Measurements from ENCODE around the gene ITFG1.
"Not testable (repeated sequence)": the region's sequence is repeated elsewhere in the genome, so short reads cannot be mapped to it uniquely, and the experiment has no call there.

Gene ITFG1

DNA sequence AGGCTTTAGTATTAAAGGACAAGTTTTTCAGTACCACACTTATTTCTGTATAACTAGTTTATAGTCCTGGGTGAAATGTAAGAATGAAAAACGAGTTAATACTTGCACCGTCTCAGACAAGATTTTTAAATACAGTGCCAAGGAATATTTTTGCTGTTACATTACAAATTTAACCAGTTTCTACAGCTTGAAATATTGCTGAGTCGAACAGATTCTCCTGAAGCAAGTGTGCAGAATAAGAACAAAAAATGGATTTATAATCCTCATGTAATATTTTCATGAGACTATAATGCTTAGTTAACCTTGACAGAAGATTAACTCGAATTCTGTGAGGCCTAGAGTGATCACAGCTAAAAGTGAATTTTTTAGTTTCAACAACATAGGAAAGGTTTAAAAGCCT, 320.2 kb downstream of the ITFG1 start:
- TF ChIP-seq, protein P1, sequence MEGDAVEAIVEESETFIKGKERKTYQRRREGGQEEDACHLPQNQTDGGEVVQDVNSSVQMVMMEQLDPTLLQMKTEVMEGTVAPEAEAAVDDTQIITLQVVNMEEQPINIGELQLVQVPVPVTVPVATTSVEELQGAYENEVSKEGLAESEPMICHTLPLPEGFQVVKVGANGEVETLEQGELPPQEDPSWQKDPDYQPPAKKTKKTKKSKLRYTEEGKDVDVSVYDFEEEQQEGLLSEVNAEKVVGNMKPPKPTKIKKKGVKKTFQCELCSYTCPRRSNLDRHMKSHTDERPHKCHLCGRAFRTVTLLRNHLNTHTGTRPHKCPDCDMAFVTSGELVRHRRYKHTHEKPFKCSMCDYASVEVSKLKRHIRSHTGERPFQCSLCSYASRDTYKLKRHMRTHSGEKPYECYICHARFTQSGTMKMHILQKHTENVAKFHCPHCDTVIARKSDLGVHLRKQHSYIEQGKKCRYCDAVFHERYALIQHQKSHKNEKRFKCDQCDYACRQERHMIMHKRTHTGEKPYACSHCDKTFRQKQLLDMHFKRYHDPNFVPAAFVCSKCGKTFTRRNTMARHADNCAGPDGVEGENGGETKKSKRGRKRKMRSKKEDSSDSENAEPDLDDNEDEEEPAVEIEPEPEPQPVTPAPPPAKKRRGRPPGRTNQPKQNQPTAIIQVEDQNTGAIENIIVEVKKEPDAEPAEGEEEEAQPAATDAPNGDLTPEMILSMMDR (IDR thresholded peaks at IDR 0.05; ENCODE audit: borderline replicate concordance, insufficient read depth, low read depth, low read length) = no peak
- no peak overlapping the region for H3K4me3 ChIP-seq (ENCODE audit: low read depth, low read length)

DNA sequence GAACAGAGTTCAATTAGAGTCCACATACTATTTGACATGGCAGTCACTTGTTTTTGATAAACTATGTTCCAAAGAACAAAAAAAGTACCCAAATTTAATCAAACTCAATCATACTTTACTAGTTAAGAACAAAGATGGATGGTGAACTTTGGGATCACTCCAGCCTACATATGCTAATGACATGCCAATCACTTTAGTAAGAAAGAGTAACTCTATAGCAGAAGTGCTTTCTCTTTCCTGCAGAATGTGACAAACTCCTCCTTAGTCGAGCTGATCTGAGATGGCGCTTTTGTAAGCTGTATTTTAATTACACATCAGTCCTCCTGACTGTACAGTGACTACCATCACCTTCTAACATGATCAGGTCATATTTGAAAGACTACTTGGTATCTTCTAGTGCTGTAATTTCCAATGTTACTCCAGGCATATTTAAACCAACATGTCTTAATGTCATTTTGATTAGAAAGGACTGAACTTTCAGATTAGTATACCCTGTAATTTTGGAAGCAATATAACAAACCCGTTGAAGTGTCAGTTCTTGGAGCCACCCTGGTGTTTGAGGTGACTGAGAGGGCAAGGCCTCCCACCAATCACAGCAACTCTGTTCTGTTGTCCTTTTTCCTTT, 321.2 kb downstream of the ITFG1 start:
- H3K4me3 ChIP-seq (ENCODE audit: low read depth, low read length) = no peak overlapping the region
- TF ChIP-seq, protein P1 (IDR thresholded peaks at IDR 0.05; ENCODE audit: borderline replicate concordance, insufficient read depth, low read depth, low read length) = no peak

DNA sequence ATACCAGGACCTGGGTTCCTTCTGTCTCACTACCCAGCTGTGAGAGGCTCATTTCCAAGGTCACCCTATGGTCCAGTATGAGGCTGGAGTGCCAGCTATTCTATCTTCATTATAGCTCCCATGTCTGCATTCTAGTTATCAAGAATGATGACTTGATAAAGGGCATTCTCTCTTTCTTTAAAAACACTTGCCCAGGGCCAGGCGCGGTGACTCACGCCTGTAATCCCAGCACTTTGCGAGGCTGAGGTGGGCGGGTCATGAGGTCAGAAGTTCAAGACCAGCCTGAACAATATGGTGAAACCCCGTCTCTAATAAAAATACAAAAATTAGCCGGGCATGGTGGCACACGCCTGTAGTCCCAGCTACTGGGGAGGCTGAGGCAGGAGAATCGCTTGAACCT, 322.9 kb downstream of the ITFG1 start:
- not testable (repeated sequence) for H3K4me3 ChIP-seq (ENCODE audit: low read depth, low read length)

DNA sequence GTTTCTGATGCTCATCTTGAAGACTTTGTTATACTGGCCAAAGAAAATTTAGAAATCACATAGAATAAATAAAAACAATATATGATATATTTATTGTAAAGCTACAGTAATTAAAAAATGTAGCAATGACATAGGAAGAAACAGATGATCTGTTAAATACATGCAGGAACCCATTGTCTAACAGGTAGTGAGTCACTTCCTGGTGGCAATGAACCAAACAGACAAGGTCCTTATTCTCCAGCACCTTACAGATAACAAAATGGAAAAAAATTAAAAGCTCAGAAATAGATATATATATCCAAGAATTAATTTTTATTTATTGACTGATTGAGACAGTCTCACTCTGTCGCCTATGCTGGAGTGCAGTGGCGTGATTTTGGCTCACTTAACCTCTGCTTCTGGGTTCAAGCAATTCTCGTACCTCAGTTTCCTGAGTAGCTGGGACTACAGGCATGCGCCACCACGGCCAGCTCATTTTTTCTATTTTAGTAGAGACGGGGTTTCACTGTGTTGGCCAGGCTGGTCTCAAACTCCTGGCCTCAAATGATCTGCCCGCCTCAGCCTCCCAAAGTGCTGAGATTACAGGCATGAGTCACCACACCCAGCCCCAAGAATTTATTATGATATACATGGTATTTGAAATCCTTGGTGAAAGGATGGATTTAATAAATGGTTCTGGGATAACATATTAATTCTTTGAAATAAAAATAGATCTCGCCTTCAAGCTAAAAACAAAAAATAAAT, 324.6 kb downstream of the ITFG1 start:
- TF ChIP-seq, protein P1 (IDR thresholded peaks at IDR 0.05; ENCODE audit: borderline replicate concordance, insufficient read depth, low read depth, low read length) = no peak
- no peak overlapping the region for H3K4me3 ChIP-seq (ENCODE audit: low read depth, low read length)

DNA sequence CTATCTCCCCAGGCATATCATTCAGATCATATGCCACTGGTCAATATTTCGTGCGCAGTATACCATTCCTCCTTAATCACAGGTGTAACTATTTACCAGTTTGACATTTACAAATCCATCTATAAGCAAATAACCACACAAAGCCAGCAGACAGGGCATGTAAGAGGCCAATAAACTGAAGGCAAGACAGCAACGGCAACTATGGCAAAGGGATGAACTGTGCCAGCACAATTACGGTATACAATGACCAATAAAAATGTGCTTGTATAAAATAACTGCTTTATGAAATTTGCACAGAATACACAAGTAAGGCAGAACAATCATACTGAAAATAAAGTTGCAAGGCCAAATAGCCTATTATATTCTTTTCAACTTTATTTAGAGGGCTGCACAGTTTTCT, 326.3 kb downstream of the ITFG1 start:
- TF ChIP-seq, protein P1 (IDR thresholded peaks at IDR 0.05; ENCODE audit: borderline replicate concordance, insufficient read depth, low read depth, low read length) = no peak

DNA sequence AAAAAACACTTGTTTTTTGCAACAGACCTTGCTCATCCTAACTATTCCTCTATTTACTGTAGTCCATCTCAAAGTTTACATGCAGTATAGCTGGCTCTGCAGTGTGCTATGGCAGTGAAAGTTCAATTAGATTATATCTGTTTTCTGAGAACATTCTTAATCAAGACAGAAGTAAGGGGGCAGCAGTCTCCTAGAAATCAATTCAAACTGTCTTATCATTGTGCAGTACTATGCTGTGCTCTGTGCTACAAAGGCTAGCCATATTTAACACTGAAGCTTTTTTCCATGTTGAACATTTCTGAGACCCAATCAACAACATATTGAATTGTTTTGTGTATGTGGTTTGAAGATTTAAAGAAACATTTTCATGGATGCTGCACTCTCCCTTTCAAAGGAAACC, 328.6 kb downstream of the ITFG1 start:
- TF ChIP-seq, protein P1 (IDR thresholded peaks at IDR 0.05; ENCODE audit: borderline replicate concordance, insufficient read depth, low read depth, low read length) = no peak
- no peak overlapping the region for H3K4me3 ChIP-seq (ENCODE audit: low read depth, low read length)

More for the DNA sequence above, 326.3 kb downstream of the ITFG1 start:
- no peak overlapping the region for H3K4me3 ChIP-seq (ENCODE audit: low read depth, low read length)

DNA sequence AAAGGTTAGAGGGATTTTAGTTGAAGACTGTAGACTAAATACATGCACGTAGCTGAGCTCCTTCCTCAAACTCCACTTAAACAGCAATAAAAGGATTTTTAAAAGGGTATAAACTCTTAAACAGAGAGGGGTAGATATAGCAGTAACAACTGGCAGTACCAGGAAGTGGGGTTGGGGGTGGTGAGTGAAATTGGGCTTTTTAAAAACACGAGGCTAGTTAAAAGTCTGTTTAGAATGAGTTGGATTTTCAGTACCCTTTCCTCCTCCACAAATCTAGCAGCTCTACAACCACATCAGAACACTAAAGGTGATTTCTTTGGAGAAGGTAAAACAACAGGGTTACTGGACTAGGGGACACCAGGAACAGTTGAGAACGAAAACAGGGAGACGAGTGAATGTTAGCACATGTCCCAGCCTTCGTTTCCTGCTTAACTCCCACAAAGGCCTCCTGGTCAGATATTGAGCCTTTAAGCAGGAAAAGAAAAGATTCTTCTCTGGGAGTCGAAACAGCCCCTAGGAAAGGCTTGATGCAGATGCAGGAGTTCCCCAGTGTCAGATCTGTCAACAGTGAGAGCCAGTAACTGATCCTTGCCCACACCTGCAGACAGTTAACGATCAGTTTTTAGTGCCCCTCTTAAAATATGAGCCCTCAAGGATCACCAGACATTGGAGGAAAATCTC, 331.0 kb downstream of the ITFG1 start:
- TF ChIP-seq, protein P1 (IDR thresholded peaks at IDR 0.05; ENCODE audit: borderline replicate concordance, insufficient read depth, low read depth, low read length) = no peak

More for the DNA sequence above, 331.0 kb downstream of the ITFG1 start:
- no peak overlapping the region for H3K4me3 ChIP-seq (ENCODE audit: low read depth, low read length)

Measured in GM12875 (cell line).